Activated gamma-delta T cell treated with Interleukin-2 at 50 U/mL for 16 hours (primary cell): ENCODE measurements around the gene MMP1.

ENCODE experiments used
- DNase-seq: peaks from one replicate; pipeline ENCODE4 v3.0.0-alpha.2; 2020

Gene MMP1

DNA sequence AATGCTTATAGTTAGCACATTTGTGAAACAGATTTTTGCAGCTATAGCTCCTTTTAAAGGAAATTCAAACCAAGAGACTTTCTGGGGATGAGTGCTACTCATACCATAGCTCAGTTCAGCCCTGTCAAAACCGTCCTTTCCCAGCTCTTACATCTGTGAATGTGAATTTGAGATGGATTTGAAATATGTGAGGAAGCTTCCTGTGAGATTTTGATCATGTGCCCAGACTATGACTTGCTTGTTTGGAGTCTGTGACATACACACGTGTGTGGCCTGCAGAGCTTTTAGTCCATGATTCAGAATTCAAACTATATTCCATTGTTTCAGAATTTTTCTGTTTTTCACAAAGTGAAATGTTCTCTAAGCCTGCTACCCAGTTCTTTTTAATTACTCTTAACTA lies 4.4 kb upstream of the MMP1 start:
- no peak for DNase-seq

DNA sequence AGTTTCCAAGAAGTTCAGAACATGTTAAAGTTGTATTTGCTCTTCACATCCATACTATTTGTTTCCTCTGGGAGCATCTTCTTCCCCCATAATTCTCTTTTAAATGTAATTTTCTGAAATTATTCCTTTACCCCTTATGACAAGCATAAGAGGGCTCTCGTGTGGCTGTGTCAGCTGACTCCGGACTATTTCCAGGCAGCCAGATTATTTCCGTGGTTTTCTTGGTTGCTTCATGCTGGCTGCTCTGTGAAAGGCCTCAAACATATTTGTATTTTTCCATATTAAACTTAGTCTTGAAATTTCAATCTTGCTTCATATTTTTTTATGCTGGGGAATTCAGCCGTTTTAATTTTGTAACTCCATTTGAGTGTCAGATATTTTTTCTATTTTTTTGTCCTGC lies 2.8 kb upstream of the MMP1 start:
- DNase-seq = no peak

DNA sequence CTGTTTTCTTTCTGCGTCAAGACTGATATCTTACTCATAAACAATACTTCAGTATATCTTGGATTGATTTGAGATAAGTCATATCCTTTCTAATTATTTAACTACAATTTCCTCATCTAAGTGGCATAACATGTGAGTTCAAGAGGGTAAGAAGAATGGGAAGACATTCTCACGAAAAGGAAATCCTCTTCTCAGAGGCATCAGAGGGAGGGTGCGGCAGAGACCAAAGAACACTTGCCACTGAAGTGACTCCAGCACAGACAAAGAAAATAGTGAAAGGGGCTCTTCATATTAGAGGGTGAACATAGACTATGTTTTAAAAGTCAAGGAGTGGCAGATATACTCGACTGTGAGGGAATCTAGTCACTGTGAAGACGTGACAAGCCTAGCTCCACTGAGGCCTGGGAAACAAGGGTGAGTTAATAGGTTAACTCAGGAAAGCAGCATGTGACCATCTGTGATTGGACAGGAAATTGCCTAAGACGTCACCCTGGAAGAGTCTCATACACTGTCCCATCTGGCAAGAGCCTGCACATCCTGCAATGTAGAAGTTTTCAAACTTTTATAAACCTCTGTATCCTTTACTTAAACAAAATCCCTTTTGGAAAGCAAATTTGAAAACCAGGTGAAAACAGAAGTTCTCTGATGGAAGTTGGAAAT lies 1.9 kb upstream of the MMP1 start:
- no peak for DNase-seq

DNA sequence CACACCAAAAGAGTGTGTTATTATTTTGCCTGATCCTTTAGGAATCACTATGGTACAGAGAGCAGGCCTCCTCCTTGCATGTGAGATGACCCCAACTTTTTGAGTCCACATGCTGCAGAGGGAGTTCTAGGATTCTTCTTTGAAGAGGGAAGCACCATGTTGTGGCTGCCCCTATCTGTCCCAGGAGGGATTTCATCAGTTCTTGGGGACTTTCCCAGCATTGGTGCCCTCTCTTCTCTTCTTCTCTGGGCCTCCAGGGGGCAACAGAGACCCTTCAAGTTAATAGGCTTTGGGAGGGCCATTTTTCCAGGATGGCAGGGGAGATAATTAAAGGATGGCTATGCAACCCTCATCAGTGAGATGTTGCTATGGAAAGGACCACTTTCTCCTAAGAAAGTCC lies 3.6 kb downstream of the MMP1 start:
- no peak for DNase-seq

DNA sequence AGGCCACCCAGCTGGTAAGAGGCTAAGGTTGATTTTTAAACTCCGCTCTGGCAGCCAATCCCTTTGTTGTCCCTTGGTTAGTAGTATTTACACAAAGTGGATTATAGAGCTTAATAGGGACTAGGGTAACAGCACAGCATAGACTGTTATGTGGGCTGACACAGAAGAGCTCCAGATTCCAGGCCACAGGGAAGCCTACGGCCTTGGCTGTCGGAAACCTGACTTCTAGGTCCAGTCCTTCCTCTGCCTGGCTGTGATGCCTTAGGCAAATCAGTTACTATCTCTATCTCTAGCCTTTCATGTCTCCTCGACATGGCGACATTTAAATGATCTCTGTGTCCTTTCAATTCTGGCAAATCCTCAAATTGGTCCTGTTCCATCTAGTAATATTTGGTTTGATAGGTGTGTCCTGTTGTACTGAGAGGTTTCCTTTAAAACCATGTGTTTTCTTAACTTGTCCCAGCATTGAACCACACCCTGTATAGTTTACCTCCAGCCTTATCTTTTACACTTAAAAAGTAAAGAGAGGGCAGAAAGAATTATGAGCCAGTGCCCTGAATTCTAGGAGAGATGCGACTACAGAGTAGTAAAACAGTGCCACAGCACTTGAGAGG lies 4.2 kb downstream of the MMP1 start:
- no peak for DNase-seq

DNA sequence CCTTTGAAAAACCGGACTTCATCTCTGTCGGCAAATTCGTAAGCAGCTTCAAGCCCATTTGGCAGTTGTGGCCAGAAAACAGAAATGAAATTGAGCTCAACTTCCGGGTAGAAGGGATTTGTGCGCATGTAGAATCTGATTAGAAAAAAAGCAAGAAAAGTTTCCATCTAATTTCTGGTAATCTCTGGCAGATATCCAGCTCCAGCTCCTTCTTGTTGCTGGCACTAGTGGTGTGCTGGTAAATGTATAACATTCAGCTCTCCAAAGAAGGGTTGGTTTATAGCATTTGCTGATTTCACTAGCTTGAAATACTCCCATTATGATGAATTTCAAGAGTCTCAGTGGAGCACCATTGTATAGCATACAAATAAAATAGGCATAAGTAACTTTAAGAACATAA lies 5.4 kb downstream of the MMP1 start:
- no peak for DNase-seq

DNA sequence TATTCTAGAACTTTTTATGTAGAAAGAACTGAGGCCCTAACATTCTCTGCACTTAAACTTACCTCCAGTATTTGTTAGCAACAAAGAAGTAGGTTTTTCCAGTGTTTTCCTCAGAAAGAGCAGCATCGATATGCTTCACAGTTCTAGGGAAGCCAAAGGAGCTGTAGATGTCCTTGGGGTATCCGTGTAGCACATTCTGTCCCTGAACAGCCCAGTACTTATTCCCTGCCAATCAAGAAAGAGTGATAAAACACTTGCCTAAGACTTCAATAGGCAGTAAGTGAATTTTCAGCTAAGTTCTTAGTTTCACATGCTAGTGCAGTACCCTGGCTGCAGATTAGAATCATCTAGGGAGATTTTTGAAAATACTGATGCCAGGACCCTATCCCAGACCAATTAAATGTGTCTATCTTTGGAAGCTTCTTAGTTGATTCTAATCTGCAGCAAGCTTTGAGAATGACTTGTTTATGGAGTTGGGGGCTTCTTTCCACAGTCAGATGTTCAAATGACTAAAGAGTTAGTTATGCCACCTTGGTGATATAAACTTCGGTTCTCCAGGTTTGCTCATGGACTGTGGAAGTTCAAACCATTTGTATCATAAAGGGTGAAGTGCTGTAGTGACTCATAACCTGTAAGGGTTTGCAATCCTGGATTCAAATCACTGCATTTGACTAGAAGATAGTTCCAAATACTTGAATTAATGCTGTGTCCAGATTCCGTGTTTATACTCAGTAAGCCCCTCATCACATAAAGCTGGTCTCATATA lies 6.5 kb downstream of the MMP1 start:
- no peak for DNase-seq

DNA sequence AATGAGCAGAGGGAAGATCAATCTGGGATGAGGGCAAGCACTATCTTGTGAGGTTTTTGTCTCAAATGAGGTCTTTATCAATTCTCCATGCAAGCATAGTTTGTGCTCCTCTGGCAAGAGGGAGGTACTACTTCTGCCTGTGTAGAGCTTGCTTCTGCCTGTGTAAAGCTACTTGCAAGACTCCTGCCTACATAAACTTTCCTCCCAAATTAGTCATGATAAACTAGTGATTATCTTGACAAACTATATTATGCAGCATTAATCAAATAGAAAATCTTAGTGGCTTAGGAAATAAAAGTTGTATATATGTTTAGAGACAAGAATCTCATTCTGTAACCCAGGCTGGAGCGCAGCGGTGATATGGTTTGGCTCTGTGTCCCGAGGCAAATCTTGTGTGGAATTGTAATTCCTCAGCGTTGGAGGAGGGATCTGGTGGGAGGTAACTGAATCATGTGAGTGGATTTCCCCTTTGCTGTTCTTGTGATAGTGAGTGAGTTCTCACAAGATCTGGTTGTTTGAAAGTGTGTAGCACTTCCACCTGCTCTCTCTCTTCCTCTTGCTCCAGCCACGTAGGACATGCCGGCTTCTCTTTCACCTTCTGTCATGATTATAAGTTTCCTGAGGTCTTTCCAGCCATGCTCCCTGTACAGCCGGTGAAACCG lies 9.5 kb downstream of the MMP1 start:
- DNase-seq = no peak

DNA sequence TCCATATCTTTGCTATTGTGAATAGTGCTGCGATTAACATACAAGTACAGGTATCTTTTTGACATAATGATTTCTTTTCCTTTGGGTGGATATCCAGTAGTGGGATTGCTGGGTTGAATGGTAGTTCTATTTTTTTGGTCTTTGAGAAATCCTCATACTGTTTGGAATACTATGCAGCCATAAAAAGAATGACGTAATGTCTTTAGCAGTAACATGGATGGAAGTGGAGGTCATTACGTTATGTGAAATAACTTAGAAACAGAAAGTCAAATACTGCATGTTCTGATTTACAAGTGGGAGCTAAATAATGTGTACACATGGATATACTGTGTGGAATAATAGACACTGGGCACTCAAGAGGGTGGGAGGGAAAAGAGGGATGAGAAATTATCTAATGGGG lies 13.6 kb downstream of the MMP1 start:
- no peak for DNase-seq

DNA sequence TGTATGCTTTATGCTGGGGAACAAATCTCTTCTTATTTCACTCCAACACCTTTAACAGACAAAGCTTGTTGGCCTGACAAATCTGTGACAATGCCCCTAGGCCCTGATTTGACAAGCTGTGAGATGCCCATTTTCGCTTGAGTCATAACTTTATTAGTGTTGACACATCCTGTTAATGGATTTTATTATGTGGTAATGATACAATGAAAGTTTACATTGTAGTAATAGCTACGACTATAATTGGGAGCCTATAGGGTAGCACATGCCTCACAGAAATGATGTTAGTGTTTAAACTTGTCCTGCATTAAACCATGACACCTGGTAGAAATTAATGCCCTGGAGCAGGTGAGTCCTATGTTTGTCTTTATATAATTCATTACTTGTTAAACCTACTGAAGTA lies 14.2 kb downstream of the MMP1 start:
- DNase-seq = no peak

DNA sequence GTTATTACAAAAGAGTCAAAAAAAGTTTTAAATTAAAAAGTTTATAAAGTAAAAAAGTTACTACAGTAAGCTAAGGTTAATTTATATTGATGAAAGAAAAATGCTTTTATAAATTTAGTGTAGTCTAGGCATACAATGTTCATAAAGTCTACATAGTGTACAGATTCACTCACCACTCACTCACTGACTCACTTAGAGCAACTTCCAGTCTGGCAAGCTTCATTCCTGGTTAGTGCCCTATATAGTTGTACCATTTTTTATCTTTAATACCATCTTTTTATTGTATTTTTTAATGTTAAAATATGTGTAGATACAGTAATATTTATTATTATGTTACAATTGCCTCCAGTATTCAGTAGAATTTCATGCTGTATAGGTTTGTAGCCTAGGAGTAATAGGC lies 14.9 kb downstream of the MMP1 start:
- no peak for DNase-seq

DNA sequence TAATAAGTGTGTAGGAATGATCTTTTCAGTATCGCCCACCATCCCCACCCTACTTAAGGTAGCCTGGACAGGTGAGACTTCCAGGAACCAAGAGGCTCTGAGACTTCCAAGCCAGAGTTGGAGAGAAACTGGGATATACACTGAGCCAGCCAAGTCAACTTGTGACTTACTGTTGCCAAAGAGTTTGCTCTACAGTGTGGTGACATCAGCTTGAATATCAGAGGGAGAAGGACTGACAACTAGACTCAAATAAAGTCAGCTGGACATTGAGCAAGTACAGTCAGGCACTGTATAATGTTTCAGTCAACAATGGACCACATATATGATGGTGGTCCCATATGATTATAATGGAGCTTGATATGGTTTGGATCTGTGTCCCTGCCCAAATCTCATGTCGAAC lies 16.3 kb downstream of the MMP1 start:
- no peak for DNase-seq

DNA sequence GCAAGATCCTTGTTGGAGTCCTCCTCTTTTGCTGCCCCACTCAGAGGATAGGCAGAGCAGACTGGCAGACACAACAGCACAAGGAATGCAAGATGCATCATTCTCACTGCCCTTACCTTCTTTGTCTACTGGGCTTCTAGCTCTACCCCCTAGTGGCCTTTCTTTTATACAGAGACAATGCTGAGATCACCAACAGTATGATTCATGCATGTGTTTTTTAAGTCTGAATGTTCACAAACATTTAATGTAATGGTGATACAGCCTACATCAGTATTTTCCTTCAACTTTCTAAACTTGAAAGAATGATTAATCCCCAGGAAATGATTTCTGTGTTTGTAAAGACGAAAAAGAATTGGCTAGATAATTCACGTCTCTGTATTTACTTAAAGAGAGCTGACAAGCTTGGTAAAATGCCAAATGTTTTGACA lies 17.5 kb downstream of the MMP1 start, which contains the start of gene MMP10:
Gene MMP10 (minus strand): TSS at position 138 of the 428 bp plus-strand sequence. CDS start 37 bp downstream, at position 101.
- DNase-seq = no peak

DNA sequence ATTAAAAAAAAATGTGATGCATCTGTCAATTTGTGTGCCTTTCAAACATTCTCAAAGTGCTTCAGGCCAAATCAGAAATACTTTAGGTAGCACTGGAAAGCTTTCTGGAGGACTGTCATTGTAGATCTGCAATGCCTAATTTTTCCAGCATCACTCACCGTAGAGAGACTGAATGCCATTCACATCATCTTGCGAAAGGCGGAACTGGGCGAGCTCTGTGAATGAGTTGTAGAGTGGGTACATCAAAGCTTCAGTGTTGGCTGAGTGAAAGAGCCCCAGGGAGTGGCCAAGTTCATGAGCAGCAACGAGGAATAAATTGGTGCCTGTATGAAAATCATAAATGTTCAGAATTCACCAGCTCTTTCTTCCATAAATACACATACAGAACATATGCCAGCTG lies 21.5 kb downstream of the MMP1 start:
- no peak for DNase-seq

DNA sequence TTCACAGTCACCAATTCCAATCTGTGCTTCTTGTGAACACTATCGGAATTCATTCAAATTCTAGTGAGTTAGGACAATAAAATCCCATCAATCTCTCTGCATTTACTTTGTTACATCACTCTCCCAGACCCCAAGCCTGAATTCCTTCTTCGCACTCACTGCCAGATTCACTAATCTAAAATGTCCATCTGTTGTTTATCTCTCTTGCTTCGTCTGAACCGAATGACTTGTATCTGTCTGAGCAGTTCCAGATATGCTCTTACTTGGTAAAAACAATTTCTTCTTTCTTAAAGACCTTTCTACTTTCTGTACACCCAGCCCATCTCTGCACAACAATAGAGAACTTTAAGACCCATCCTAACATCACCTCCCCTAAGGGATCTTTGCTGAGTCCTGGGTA lies 24.6 kb downstream of the MMP1 start:
- no peak for DNase-seq

DNA sequence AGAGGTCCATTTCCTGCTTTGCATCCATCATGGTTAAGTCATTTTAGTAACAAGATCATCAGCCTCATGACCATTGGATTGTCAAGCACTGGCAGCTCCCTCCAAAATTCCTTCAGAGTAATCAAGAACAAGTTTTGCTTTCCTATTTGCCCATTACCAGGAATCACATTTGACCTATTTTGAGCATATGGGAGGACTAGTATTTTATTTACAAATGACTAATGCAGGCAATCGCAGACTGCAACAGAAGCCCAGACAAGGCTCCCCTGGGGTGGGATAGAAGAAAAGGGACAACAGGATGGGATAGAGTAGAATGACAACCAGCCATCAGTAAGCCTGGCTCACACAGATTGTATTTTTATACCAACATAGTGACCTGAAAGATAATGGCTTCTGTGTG lies 26.6 kb downstream of the MMP1 start:
- no peak for DNase-seq

DNA sequence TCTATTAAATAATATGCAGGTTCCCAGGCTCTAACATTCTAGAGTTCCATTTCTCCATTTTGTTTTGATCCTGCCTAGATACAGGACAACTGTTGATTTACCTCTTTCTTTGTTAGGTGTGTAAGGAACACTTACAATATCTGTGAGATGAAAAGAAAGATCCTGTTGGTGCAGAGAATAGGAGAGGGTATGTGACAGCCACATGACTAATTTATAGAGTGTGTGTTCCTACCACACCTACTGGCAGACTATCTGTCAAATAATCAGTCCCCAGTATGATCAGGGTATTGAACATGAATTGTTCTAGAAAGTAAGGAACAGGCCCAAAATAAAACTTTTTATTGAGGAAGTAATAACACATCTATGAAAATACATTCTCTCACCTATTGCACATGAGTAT lies 27.8 kb downstream of the MMP1 start:
- DNase-seq = no peak

DNA sequence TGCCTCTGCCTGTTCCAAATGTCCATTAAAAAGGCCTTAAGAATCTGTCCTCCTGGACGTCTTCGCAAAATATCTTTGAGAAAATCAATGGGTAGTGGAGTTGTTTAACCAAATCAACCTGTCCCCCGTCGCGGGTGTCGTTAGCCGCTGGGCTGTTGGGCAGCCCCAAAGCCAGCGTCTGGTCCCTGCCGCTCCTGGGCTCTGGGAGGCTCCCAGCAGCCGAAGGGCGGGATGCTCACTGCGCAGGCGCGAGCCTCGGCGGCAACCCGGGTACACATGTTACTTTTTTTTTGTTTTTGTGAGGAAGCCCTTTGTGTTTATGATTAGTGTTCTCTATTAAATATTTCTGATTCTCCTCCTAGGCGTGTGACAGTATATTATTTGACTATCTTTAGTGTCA lies 30.2 kb downstream of the MMP1 start:
- DNase-seq = no peak

DNA sequence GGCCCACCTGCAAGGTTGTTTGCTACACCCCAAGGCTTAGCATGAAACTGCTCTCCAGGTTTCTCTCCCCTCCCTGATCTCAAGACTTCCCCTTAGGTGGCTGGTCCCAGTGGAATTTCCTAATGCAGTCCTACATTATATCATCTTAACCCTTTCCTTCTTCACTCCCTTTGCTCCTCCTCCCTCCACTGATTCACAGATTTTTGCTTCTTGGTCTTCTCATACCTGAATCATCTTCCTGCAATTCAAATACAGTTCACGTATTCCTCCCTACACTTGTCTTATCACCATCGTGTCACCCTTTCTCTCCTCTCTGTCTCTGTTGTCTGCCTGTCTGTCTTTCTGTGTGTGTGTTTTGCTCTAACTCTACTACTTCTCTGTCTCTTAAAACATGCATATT lies 34.5 kb downstream of the MMP1 start:
- DNase-seq = no peak

DNA sequence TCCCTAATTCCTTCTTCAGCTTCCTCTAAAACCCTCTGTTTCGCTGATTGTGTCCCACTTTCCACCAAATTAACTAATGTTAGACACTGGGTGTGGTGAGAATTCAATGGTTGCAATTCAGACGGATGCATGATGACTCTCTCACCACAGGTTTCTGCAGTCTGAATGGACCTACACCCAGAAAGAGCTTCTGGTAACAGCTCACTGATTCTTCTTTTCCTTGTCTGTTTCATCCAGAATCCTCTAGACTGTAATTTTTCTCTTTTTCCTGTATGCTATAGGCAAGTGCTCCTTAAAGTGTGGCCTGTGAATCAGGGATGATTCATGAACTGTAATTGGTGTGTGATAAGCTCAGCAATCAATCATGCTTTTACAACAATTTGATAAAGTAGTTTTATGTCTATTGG lies 35.6 kb downstream of the MMP1 start:
- DNase-seq = no peak

DNA sequence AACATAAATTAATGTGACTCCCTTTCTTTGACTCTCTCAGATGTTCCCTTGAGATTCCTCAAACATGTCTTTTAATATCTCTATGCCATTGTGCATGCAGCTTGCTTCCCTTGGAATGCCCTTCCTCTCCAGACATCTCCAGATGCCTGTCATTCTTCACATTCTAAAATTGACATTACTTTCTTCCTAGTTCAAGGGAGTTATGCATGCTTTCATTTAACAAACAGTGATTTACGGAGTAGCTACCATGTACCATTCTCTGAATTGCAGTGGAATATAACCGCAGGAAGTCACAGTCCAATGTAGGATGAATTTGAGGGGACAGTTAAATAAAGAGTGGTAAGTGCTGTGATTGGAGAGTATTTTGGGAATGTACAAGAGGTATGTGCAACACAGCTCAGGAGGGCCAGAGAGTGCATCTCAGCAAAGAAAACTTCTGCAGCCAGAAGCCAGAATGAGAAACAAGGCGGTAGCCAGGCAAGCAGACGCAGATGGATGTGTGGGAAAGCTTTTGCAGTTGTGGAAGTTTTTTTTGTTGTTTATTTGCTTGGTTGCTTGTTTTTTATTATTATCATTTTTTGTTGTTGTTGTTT lies 36.2 kb downstream of the MMP1 start:
- DNase-seq = no peak

DNA sequence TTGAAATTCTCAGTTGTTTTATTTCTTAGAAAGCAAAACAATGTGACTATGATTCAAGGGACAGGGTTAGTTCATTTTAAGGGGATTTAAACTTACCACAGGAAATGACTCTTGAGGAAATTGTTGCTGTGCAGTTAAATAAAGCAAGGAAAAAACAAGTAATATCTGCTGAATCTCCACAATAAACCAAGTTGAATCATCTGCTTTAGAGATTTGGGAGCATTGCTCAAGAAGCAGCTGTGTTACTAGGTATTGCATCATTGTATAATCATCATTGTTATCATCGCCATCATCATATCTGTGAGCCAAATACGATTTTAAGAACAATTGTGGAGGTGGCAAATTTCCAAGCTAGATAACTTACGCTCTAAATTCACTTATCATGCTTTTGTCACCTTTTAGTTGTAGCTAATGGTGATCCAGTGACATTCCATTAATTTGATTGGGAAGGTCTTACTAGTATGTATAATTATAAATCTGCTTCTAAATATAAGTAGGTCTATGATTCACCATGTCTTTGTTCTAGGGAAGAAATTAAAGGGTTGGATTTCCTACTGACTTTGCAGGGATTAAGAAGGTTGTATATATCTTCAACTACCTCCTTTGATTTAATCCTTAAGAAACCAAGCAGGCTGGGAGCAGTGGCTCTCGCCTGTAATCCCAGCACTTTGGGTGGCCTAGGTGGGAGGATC lies 37.5 kb downstream of the MMP1 start:
- no peak for DNase-seq
